ENCODE data around the gene SYNE2.

Gene SYNE2

GRCh38 chr14:63857466-63858030 is 4.7 kb downstream of the SYNE2 start:
- Histone ChIP-seq H3K27me3 (ENCODE audit: insufficient read depth, poor library complexity, severe bottlenecking) (peaks cover 13% of the 10 kb centered on the region), H3K27ac (replicated peaks) (no peak overlapping the region), H3K4me3 (replicated peaks; ENCODE audit: insufficient read depth, low read length) (no peak overlapping the region)
- no peak for TF ChIP-seq POLR2AphosphoS5 (IDR thresholded peaks at IDR 0.05; ENCODE audit: low read depth)
- no peak for TF ChIP-seq GABPA (IDR thresholded peaks at IDR 0.05; ENCODE audit: low read depth)
- TF ChIP-seq CTCF (IDR thresholded peaks at IDR 0.05; ENCODE audit: insufficient read depth, low read length), result no peak
- TF ChIP-seq REST (IDR thresholded peaks at IDR 0.05; ENCODE audit: insufficient replicate concordance, low read depth), result no peak
- TF ChIP-seq SPI1 (IDR thresholded peaks at IDR 0.05; ENCODE audit: borderline replicate concordance, low read depth), result no peak
- DNase-seq (ENCODE audit: low read depth in 1 of 2, low spot score in 1 of 2), result no peak

GRCh38 chr14:63860146-63860545 is 7.3 kb downstream of the SYNE2 start:
- no peak overlapping the region for H3K4me3 ChIP-seq (replicated peaks; ENCODE audit: insufficient read depth, low read length)
- TF ChIP-seq REST (IDR thresholded peaks at IDR 0.05; ENCODE audit: insufficient replicate concordance, low read depth) (no peak), GABPA (IDR thresholded peaks at IDR 0.05; ENCODE audit: low read depth) (no peak), POLR2AphosphoS5 (IDR thresholded peaks at IDR 0.05; ENCODE audit: low read depth) (no peak), SPI1 (IDR thresholded peaks at IDR 0.05; ENCODE audit: borderline replicate concordance, low read depth) (no peak), CTCF (IDR thresholded peaks at IDR 0.05; ENCODE audit: insufficient read depth, low read length) (no peak)
- H3K27ac ChIP-seq (replicated peaks), result no peak overlapping the region
- DNase-seq (ENCODE audit: low read depth in 1 of 2, low spot score in 1 of 2), result no peak
- H3K27me3 ChIP-seq (ENCODE audit: insufficient read depth, poor library complexity, severe bottlenecking), result peaks cover 5% of the 10 kb centered on the region

- no peak for TF ChIP-seq CTCF (IDR thresholded peaks at IDR 0.05; ENCODE audit: insufficient read depth, low read length)
- no peak for TF ChIP-seq POLR2AphosphoS5 (IDR thresholded peaks at IDR 0.05; ENCODE audit: low read depth)
- TF ChIP-seq SPI1 (IDR thresholded peaks at IDR 0.05; ENCODE audit: borderline replicate concordance, low read depth), result no peak
- TF ChIP-seq GABPA (IDR thresholded peaks at IDR 0.05; ENCODE audit: low read depth), result no peak
- no peak for TF ChIP-seq REST (IDR thresholded peaks at IDR 0.05; ENCODE audit: insufficient replicate concordance, low read depth)
- Histone ChIP-seq H3K27me3 (ENCODE audit: insufficient read depth, poor library complexity, severe bottlenecking) (no peaks in the 10 kb centered on the region), H3K4me3 (replicated peaks; ENCODE audit: insufficient read depth, low read length) (no peak overlapping the region), H3K27ac (replicated peaks) (no peak overlapping the region)
- DNase-seq (ENCODE audit: low read depth in 1 of 2, low spot score in 1 of 2), result no peak
These were observed 9.4 kb downstream of the SYNE2 start for GRCh38 chr14:63862163-63862562.

Data from HL-60 (cell line).